K562 (cell line): Measurements from ENCODE around the gene NEMP1. TPM values are rescaled to one million over a fixed set of nuclear protein-coding genes. Genes with fewer than 3 reads are reported as not detected.

ENCODE experiments used
- ATAC-seq: fragments of 200-7000 bp; cut with Tn5 transposase; 3 replicates; pipeline ENCODE4 v1.9.1; 2020; ENCODE audit warnings: moderate library complexity
- BruUV-seq: library from RNA; stranded (reverse); fragments of 400-500 nt; replicated peaks from 2 replicates; lab custom pipeline; 2021; lab: Mats Ljungman, UMichigan
- CTCF ChIA-PET: fragments of 300-600 bp; formaldehyde crosslinking; extraction: SDS; loops from one replicate; lab custom pipeline; 2021; ENCODE audit warnings: low intra/inter-chr PET ratio; lab: Yijun Ruan, JAX
- POLR2A ChIA-PET: fragments of 300-600, 350-650 bp; sonication (Branson Sonifier 250); formaldehyde crosslinking; extraction: SDS; loops from one replicate; lab custom pipeline; 2021; ENCODE audit warnings: antibody characterized with exemption, inconsistent platforms; lab: Yijun Ruan, JAX
- DNase-seq, 4 experiments: peaks; one replicate each; pipeline versions ENCODE4 v3.0.0 to v3.0.0-alpha.2; 2011 to 2018; ENCODE audit warnings: low spot score in 3 of 4, mixed read lengths in 3 of 4; ENCODE audit errors: extremely low read depth in 1 of 4
- FAIRE-seq: peaks from 2 replicates; lab custom pipeline; 2011; peaks lifted over from hg19 to GRCh38; lab: Jason Lieb, UNC
- H2AFZ ChIP-seq: 2 replicates; pipeline ENCODE4 v1.6.0; 2011; ENCODE audit warnings: low read depth, low read length, control low read depth, inconsistent platforms
- H3K27ac ChIP-seq: fragments of 200-600 bp; 3 replicates; pipeline ENCODE4 v1.8.0; 2011; ENCODE audit warnings: low read depth, mild to moderate bottlenecking, control low read depth, inconsistent platforms, low read length, moderate library complexity, mixed read lengths; ENCODE audit errors: extremely low read depth
- H3K27me3 ChIP-seq, 2 experiments: fragments of 300-600 bp in 1 of 2; 2 replicates in 1 of 2; 3 replicates in 1 of 2; pipeline versions ENCODE4 v1.6.0 to v1.8.0; 2011; ENCODE audit warnings: inconsistent platforms in 2 of 2, low read length in 2 of 2, mild to moderate bottlenecking in 1 of 2, mixed read lengths in 1 of 2, moderate library complexity in 1 of 2; ENCODE audit not compliant: control insufficient read depth in 2 of 2, insufficient read depth in 2 of 2
- H3K36me3 ChIP-seq: fragments of 300-600 bp; 3 replicates; pipeline ENCODE4 v1.8.0; 2011; ENCODE audit warnings: mild to moderate bottlenecking, low read length, inconsistent platforms; ENCODE audit not compliant: control insufficient read depth, insufficient read depth
- H3K4me1 ChIP-seq, 2 experiments: fragments of 200-600 bp in 1 of 2; replicated peaks in 1 of 2; 2 replicates in 1 of 2; 3 replicates in 1 of 2; pipeline versions ENCODE4 v1.5.1 to v1.8.0; 2011; ENCODE audit warnings: inconsistent platforms in 2 of 2, low read length in 2 of 2, mild to moderate bottlenecking in 1 of 2, mixed read lengths in 1 of 2, moderate library complexity in 1 of 2; ENCODE audit not compliant: control insufficient read depth in 2 of 2, insufficient read depth in 2 of 2
- H3K4me2 ChIP-seq: 2 replicates; pipeline ENCODE4 v1.6.1; 2011; ENCODE audit warnings: low read length, control low read depth, inconsistent platforms, mixed read lengths; ENCODE audit not compliant: insufficient read depth
- H3K4me3 ChIP-seq: fragments of 200-600 bp; sonication (generic), shearing (Covaris generic); 2 replicates; pipeline ENCODE4 v1.5.1; 2016; ENCODE audit warnings: control low read depth, inconsistent platforms
- H3K79me2 ChIP-seq: fragments of 200-600 bp; 3 replicates; pipeline ENCODE4 v1.8.0; 2011; ENCODE audit warnings: low read length, inconsistent platforms; ENCODE audit not compliant: control insufficient read depth, insufficient read depth
- H3K9ac ChIP-seq, 2 experiments: 2 replicates each; pipeline versions ENCODE4 v1.6.0 to v1.6.1; 2011; ENCODE audit warnings: low read depth in 2 of 2, low read length in 2 of 2, control low read depth in 1 of 2, inconsistent platforms in 1 of 2, mild to moderate bottlenecking in 1 of 2, mixed read lengths in 1 of 2; ENCODE audit not compliant: insufficient read depth in 1 of 2
- H3K9me1 ChIP-seq: one replicate; pipeline ENCODE4 v1.6.0; 2011; ENCODE audit warnings: inconsistent platforms, mild to moderate bottlenecking, low read length, moderate library complexity; ENCODE audit not compliant: control insufficient read depth, insufficient read depth
- H3K9me3 ChIP-seq: replicated peaks from 2 replicates; pipeline ENCODE4 v1.5.1; 2011; ENCODE audit warnings: low read depth, low read length, inconsistent platforms; ENCODE audit not compliant: control insufficient read depth, insufficient read depth
- H4K20me1 ChIP-seq: replicated peaks from 2 replicates; pipeline ENCODE4 v1.6.1; 2011; ENCODE audit warnings: low read length, inconsistent platforms, mixed read lengths; ENCODE audit not compliant: control insufficient read depth, insufficient read depth
- ATF7 ChIP-seq: fragments of 450-650 bp; IDR thresholded peaks from 2 replicates; pipeline ENCODE4 v1.7.1; 2014; ENCODE audit warnings: mild to moderate bottlenecking, moderate library complexity
- BRD9 ChIP-seq: fragments of 450-650 bp; IDR thresholded peaks from 2 replicates; pipeline ENCODE4 v1.6.1; 2018; ENCODE audit warnings: low read depth; ENCODE audit not compliant: partially characterized antibody
- CREM ChIP-seq: IDR thresholded peaks from 2 replicates; pipeline ENCODE4 v1.6.1; 2014; ENCODE audit warnings: antibody characterized with exemption, low read depth
- EP300 ChIP-seq: IDR thresholded peaks from 2 replicates; pipeline ENCODE4 v1.6.1; 2012; ENCODE audit warnings: low read length, improper control_type of control experiment
- ETV1 ChIP-seq: fragments of 450-650 bp; conservative IDR thresholded peaks from 2 replicates; pipeline ENCODE4 v1.6.1; 2016; ENCODE audit warnings: missing genetic modification characterization, control low read depth, low read depth, missing compliant biosample characterization
- HDAC6 ChIP-seq: IDR thresholded peaks from 2 replicates; pipeline ENCODE4 v1.6.1; 2012; ENCODE audit warnings: low read depth, mild to moderate bottlenecking, control low read depth, inconsistent platforms, low read length, moderate library complexity
- KDM5B ChIP-seq: fragments of 200-600 bp; sonication (generic); IDR thresholded peaks from 2 replicates; pipeline ENCODE4 v1.6.1; 2012; ENCODE audit warnings: low read depth, mild to moderate bottlenecking, moderate library complexity, low read length, control low read depth, inconsistent platforms; ENCODE audit not compliant: insufficient replicate concordance
- MEF2D ChIP-seq: conservative IDR thresholded peaks from 2 replicates; pipeline ENCODE4 v1.6.1; 2016; ENCODE audit warnings: low read depth, missing genetic modification characterization, missing compliant biosample characterization
- MIER1 ChIP-seq: fragments of 450-650 bp; IDR thresholded peaks from 2 replicates; pipeline ENCODE4 v1.6.1; 2016; ENCODE audit warnings: antibody characterized with exemption, mild to moderate bottlenecking, low read depth
- MTA2 ChIP-seq: fragments of 450-650 bp; IDR thresholded peaks from 2 replicates; pipeline ENCODE4 v1.6.1; 2016; ENCODE audit warnings: low read depth
- NR4A1 ChIP-seq, 2 experiments: fragments of 250-450 bp in 1 of 2; fragments of 450-650 bp in 1 of 2; sonication (Bioruptor Pico) in 1 of 2; IDR thresholded peaks; 2 replicates each; pipeline versions ENCODE4 v1.4.0 to v1.6.1; 2016 to 2020; ENCODE audit warnings: mild to moderate bottlenecking in 2 of 2, missing compliant biosample characterization in 1 of 2, missing genetic modification characterization in 1 of 2, moderate library complexity in 1 of 2
- RAD51 ChIP-seq: fragments of 450-650 bp; IDR thresholded peaks from 2 replicates; pipeline ENCODE4 v1.7.1; 2016; ENCODE audit warnings: low read depth, mild to moderate bottlenecking, borderline replicate concordance
- SNIP1 ChIP-seq: fragments of 450-650 bp; IDR thresholded peaks from 2 replicates; pipeline ENCODE4 v1.7.1; 2017; ENCODE audit warnings: low read depth, mild to moderate bottlenecking
- SRSF7 ChIP-seq: fragments of 200-400 bp; formaldehyde crosslinking; optimal IDR thresholded peaks from 2 replicates; pipeline ENCODE3; 2017; ENCODE audit warnings: mild to moderate bottlenecking, low read depth, low read length
- SUPT5H ChIP-seq: fragments of 450-650 bp; IDR thresholded peaks from 2 replicates; pipeline ENCODE4 v1.6.1; 2016
- ZBTB26 ChIP-seq: fragments of 450-650 bp; formaldehyde crosslinking; IDR thresholded peaks from 2 replicates; pipeline ENCODE4 v1.4.0; 2022; ENCODE audit warnings: missing genetic modification characterization
- ZNF217 ChIP-seq: sonication (generic); formaldehyde crosslinking; IDR thresholded peaks from 2 replicates; pipeline ENCODE4 v1.8.0; 2022; ENCODE audit warnings: mild to moderate bottlenecking, missing genetic modification reagents
- ZNF224 ChIP-seq: sonication (generic); formaldehyde crosslinking; IDR thresholded peaks from 2 replicates; pipeline ENCODE4 v1.8.0; 2022; ENCODE audit warnings: mild to moderate bottlenecking, missing genetic modification reagents
- WGBS: fragments of 100-300 bp; shearing (Covaris generic); methylation state at CpG from one replicate; pipeline ENCODE4 v1.1.6; 2016; ENCODE audit warnings: low coverage, mixed read lengths; ENCODE audit not compliant: insufficient coverage; ENCODE audit errors: missing lambda C conversion rate; 5-methylcytosine and 5-hydroxymethylcytosine counted together
- in situ Hi-C: fragments of 300-500 bp; cut with MboI; formaldehyde crosslinking; loops from 4 replicates; pipeline ENCODE4 v1.15.0; 2018; ENCODE audit warnings: inconsistent platforms, mixed read lengths
- intact Hi-C: fragments of 100-400 bp; cut with micrococcal nuclease; formaldehyde crosslinking; loops from 2 replicates; pipeline ENCODE4 v1.14.2; 2022
- polyA plus RNA-seq, 8 experiments: library from polyadenylated mRNA; depleted of rRNA in 4 of 8; stranded (reverse) in 5 of 8; unstranded in 3 of 8; fragments of >200 nt; fragmentation: Nextera tagmentation in 2 of 8; fragmentation: Illumina TruSeq in 1 of 8; extraction: Ambion mirVana in 2 of 8; extraction: Trizol in 1 of 8; gene quantifications; 2 replicates each; pipeline versions ENCODE4 v1.2.1 to v1.2.3, GENCODE V29; 2011 to 2014; ENCODE audit warnings: inconsistent platforms in 1 of 8, missing spikeins in 1 of 8
- total RNA-seq, 7 experiments: library from RNA; depleted of rRNA in 6 of 7; stranded (reverse); fragments of >200 nt in 6 of 7; fragmentation: Illumina TruSeq in 2 of 7; extraction: Trizol in 2 of 7; gene quantifications; 2 replicates each; pipeline versions ENCODE4 v1.2.1 to v1.2.3, GENCODE V29; 2011 to 2021; ENCODE audit warnings: low replicate concordance in 1 of 7

Gene NEMP1
- total and polyA plus RNA-seq, 9 of the 15 experiments (the other 6 are each of a cell fraction or from before 2014, with no cell fraction given) = 9.5 to 82.2 (median 41.2) TPM

GRCh38 chr12:57111031-57111734 lies 32.6 kb upstream of the NEMP1 start, which contains the start of gene STAT6:
TSS of gene STAT6 (minus strand) at chr12:57111362. CDS start at chr12:57108278, 3,084 bp downstream.
- peak within 1 kb of the TSS; percentile 81 to 92 for H3K9ac ChIP-seq
- H3K27me3 ChIP-seq = no peaks in the 10 kb centered on the region
- WGBS = 0% methylated on average over 4 of the region's 13 CpGs
- no peak for FAIRE-seq
- H2AFZ ChIP-seq = peak within 1 kb of the TSS; percentile 93
- peak; percentile 81 for ATAC-seq
- H3K36me3 ChIP-seq = peaks cover 10% of the 10 kb centered on the region; the same call in 2 of the 3 replicates
- CTCF ChIA-PET = interaction anchor here (2.0 to 3.4 kb wide), 3 partner anchors 40 to 103 kb away, joined by 5 to 73 read pairs (median 13); no protein-coding TSS in a partner anchor
- DNase-seq = peak; percentile 66 to 86 (median 70)
- no TSS peak for BruUV-seq
- H4K20me1 ChIP-seq = no peaks in the 10 kb centered on the region
- in situ Hi-C loops = loop anchor here (5.0 kb wide), 2 partner anchors 44 to 104 kb away; partner anchors contain the start of gene ZBTB39
- H3K9me3 ChIP-seq = no peaks in the 10 kb centered on the region
- no peaks in the 10 kb centered on the region for H3K9me1 ChIP-seq
- peak within 1 kb of the TSS; percentile 97 for H3K4me2 ChIP-seq
- H3K27ac ChIP-seq = peak within 1 kb of the TSS; percentile 91
- peak within 1 kb of the TSS; percentile 48 for H3K4me3 ChIP-seq
- intact Hi-C loops = loop anchor here (1.0 to 5.0 kb wide), 2 partner anchors 23 to 269 kb away; no protein-coding TSS in a partner anchor
- POLR2A ChIA-PET = interaction anchor here (0.6 to 2.5 kb wide), 25 partner anchors 10 to 386 kb away, joined by 3 to 32 read pairs (median 4); partner anchors contain the start of genes NAB2, NACA and NEMP1
- H3K79me2 ChIP-seq = peaks cover 12% of the 10 kb centered on the region; the same call in 2 of the 3 replicates
- H3K4me1 ChIP-seq = peaks cover 23 to 30% of the 10 kb centered on the region in 2 experiments; a peak in 4 of 5 replicates
- TF ChIP-seq MIER1 = 0 out of 2 replicates have a peak, but pooled peaks have one; percentile 57
- no peak for TF ChIP-seq SRSF7
- peak; percentile 73; the same call in 1 of the 2 replicates for TF ChIP-seq ETV1 (tag)
- TF ChIP-seq MTA2 = peak; percentile 36; the same call in 1 of the 2 replicates
- TF ChIP-seq EP300 = 0 out of 2 replicates have a peak, but pooled peaks have one; percentile 10
- peak; percentile 72 for TF ChIP-seq KDM5B
- TF ChIP-seq ZNF224 = 0 out of 2 replicates have a peak, but pooled peaks have one; percentile 47
- TF ChIP-seq ZNF217 (CRISPR knock-in tag) = no peak
- TF ChIP-seq NR4A1 (CRISPR knock-in tag; IDR thresholded peaks at IDR 0.05) = no peak
- peak; percentile 40; the same call in 1 of the 2 replicates for TF ChIP-seq NR4A1 (tag; IDR thresholded peaks at IDR 0.05)
- 0 out of 2 replicates have a peak, but pooled peaks have one; percentile 22 for TF ChIP-seq MEF2D (tag)
- TF ChIP-seq ZBTB26 (CRISPR knock-in tag) = peak; percentile 83
- no peak for TF ChIP-seq HDAC6
- peak; percentile 88 for TF ChIP-seq SUPT5H
- 0 out of 2 replicates have a peak, but pooled peaks have one; percentile 45 for TF ChIP-seq SNIP1
- peak; percentile 28; the same call in 1 of the 2 replicates for TF ChIP-seq ATF7
- TF ChIP-seq BRD9 = peak; percentile 60
- no peak for TF ChIP-seq RAD51
- peak; percentile 76 for TF ChIP-seq CREM
